GM18519 (cell line): ENCODE results near the gene SRGAP2B.
"Not testable (repeated sequence)": the region's sequence is repeated elsewhere in the genome, so short reads cannot be mapped to it uniquely, and the experiment has no call there.

ENCODE experiments used
- ATAC-seq: cut with Tn5 transposase; IDR thresholded peaks from one replicate; pipeline ENCODE4 v1.9.1; 2021; ENCODE audit warnings: mild to moderate bottlenecking, moderate library complexity; ENCODE audit not compliant: unreplicated experiment, low FRiP score

SRGAP2B gene

DNA sequence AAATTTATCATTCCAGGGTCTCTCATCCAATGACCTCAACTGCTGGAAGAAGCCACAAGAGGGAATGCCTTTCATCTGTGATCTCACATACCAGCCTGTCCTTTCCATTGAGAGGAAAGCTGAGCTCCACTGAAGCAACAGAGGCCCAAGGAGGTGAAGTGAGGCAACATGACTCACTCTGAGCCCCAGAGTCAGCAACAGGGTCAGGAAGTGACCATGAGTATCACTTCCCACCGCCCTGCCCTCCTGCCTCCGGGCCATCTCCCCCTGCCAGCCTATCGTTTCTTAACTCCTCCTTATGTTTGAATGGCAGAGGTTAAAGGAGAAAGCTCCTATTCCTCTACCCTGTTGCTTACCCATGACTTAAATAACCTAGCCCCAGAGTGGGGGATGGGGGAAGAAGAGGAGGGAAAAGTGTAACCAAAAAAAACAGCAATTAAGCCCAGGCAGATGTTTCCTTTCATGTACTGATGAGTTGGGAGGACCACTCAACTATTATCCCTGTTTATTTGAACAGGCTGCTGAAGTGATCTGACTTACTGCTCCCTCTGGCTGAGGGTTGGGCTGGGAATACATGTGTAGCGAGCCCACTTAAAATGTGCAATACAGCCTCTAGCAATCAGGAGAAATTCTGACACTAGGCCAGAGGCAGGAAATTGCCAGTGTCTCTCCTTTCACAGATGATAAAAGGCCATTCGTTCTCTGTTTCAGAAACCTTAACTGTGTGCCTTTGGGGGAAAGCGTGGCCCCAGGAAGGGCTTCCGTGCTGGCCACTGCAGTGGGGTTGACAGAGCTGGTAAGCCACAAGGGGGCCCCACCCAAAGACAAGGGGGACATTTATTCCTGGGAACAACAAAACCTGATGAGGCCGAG lies 177.7 kb downstream of the SRGAP2B start:
- ATAC-seq = not testable (repeated sequence)

DNA sequence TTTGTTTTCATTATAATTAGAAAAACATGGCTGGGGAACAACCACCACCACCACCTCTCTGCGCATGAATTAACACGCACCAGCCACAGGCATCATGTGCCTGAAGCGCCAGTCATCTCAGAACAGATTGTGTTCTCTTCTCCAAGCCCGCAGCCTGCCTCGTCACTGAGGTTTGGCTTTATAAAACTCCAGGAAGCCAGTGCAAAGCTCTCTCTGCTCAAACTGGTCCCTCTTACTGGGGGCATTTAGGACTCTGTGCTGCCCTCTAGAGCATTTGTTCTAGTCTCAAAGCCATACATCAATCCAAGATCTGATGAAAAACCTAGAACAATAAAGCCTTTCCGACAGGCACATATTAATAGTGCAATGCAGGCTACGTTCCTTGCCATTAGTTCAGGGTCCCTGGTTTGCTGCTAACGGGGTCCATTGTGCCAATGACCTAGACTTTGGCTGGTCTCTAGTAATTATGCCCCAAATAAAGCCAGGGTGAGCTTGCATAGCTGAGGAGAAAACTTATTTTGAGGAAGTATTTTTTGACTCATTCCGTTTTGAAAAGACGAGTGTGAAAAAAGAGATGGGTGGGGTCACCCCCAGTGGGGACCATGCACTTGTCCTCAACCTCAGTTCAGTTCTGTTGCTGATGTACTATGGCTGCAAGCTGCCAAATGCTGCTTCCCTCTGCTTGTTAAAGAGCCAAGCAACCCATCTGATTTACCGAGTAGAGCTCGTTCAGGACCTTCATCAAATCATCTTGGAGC lies 181.0 kb downstream of the SRGAP2B start:
- not testable (repeated sequence) for ATAC-seq

DNA sequence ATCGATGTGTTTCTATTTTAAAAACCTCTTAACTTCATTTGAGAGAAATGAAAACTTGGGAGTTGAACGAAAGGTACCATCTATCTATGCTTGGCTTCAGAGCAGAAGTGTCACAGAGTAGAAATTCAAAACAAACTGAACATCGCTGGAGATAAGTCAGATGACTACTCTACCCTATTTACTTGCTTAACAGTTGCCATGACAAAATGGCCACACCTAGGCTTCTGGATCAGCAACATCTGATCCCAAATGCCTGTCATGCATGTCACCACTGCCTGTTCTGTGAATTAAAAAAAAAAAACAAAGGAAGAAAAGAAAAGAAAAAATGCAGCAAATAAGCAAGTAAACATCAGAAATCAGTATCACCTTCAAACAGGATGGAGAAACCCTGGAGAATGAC lies 181.7 kb downstream of the SRGAP2B start:
- ATAC-seq = not testable (repeated sequence)

DNA sequence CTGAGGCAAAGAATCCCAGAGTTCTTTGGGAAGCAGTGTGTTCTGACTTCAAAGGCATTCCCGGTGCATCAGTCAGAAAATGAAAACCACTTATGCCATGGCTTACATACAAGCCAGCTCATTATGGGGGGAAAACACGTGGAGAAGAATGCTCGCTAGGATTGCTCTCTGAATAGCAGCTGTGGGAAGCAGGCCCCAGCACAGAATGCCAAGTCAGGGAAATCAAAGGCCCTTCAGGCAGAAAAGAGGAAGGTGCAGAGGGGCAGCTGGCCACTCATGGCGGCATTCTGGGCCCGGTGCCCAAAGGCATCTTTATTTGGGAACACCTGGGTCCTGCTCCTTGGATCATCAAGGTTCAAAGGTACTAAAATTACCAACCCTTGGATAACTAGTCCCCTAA lies 184.4 kb downstream of the SRGAP2B start:
- not testable (repeated sequence) for ATAC-seq

DNA sequence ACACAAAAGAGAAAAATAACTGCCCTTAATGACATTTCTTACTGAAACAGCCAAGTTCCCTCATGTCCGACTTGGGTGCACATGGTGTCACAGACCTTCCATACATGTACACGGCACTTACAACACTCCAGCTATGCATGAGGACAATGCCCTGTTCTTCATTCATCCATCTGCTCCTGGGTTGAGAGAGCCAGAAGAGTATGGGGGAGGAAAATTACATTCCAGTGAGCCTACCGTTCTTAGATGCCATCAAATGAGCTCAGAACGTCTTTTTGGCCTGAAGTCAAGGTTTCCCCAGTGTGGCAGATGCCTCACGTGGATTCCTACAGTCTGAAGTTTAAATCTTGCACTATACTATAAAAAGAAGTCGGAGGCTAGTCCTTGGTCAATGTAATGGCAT lies 194.3 kb downstream of the SRGAP2B start:
- ATAC-seq = not testable (repeated sequence)

DNA sequence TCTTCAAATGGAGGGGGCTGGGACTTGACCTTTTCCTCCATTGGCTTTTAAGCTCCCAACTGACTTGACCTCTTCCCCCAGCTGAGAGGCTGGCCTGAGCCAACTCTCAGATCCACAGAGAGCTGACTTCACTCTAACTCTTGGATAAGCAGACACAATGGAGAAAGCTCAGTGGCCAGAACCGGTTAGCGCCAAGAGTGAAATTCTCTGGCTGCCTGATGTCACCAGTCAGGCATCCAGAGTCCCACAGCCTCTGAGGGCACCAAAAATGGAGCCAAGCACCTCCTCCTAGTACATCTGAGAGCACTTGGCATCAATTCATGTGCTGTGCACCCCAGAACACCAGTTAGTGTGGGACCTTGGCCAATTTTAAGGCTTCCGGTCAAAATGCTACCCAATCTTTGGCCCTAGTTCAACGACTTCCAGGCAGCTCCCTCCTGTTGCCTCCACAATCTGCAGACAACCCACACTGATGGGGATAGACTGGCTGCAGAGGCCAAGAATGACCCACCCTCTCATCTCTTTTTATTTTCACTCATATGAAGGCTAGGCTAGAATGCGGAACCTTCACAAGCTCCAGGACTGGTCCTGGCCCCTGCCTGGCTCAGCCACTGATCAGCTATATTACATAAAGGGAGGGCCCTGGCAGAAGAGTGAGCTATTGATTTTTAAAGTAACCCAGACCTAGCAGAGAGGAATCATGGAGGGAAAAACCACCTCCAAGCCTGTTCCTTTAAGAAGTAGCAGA lies 200.5 kb downstream of the SRGAP2B start:
- ATAC-seq = not testable (repeated sequence)

DNA sequence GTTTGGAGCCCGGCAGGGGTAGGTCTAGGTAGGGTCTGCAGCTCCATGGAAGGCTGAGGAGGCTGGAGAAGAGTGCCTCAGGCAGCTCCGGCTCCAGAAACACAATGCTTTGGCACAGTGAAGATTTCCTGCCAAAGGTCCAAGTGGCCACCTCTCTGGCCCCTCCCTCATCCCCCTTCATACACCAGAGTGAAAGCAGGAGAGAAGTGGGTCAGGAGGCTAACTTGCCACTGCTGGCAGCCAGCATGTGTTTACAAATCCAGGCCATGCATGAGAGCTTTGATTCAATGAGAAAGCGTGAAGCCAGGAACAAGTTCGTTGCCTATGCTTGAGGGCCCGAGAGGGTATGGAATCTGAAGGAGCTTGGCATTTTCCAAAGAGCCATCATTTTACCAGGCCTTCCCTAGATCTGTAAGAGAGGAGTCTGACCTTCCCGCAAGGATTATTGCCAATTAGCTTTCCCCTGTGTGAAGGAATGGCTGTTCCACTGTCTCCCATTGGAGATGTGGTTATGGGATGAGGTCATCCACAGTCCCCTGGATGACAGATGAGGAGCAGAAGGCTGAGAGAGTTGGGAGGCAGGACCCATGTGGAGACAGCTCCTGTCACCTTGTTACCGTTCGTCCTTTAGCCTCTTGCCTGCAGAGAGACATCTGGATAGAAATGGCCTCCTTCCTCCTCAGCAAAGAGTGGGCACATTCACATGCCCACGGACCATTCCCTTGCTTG lies 201.3 kb downstream of the SRGAP2B start:
- ATAC-seq = not testable (repeated sequence)

DNA sequence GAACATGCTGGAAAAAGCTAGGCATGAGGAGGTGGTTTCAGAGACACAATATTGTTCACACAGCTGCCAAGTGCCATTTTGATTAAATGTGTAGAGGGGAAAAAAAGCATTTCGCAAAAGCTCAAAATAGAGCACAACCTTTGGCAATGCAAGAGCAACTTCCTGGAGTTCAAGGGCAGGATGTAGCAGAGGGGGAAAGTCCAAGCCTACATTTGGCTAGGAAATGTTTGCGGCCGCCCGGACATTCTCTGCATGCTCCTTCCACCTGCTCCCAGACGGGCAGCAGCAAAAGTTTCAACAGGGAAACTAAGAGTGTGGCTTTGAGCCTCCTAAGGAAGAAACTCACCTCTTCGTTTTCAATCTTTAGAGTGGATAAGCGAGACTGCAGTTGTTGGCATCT lies 202.1 kb downstream of the SRGAP2B start:
- not testable (repeated sequence) for ATAC-seq

DNA sequence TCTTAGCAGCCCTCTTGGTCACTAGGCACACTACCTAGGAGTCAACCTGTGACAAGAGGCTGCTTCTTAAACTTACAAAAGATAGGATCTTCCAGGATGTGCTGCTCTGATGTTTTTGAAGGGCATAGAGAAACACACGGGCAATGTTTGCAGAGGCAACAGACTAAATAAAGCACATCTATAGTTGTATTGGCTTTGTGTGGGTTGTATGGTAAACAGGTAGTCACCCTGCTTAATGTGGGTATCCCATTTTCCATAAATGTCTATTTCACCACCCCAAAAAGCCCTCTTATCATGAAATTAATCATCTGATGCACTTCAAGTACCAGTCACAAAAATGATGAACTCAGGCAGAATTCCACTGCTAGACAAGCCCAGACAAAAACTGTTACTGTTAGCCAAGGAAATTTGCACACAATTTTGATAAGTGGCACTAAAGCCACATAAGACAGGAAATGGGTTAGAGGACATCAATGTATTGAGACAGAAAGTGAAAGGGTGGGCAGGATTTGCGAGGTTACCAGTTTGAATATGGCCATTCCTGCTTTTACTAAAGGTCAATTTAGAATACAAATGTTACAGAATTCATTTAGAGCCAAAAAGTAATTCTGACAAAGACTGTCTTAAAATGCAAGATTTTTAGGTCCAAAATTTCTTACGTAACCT lies 205.5 kb downstream of the SRGAP2B start:
- not testable (repeated sequence) for ATAC-seq

DNA sequence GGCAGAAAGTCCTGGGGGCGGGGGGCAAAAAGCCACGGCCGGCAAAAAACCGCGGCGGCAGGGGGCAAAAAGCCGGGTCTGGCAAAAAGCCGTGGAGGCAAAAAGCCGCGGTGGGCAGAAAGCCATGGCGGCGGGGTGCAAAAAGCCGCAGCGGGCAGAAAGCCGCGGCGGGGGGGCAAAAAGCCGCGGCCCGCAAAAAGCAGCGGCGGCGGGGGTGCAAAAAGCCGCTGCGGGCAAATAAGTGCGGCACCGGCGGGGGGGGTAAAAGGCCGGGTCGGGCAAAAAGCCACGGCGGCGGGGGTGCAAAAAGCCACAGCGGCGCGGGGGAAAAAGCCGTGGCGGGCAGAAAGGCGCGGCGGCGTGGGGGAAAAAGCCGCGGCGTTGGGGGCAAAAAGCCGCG lies 212.1 kb downstream of the SRGAP2B start:
- not testable (repeated sequence) for ATAC-seq

DNA sequence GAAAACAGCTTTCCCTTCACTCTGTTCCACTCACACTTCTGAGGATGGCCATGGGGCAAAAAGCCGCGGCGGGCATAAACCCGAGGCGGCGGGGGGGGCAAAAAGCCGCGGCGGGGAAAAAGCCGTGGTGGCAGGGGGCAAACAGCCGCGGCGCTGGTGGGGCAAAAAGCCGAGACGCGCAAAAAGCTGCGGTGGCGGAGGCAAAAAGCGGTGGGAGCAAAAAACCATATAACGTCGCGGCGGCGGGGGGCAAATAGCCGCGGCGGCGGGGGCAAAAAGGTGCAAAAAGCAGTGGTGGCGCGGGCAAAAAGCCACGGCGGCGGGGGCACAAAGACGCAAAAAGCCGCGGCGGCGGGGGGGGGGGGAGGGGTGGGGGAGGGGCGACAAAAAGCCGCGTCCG lies 212.8 kb downstream of the SRGAP2B start:
- ATAC-seq = not testable (repeated sequence)

DNA sequence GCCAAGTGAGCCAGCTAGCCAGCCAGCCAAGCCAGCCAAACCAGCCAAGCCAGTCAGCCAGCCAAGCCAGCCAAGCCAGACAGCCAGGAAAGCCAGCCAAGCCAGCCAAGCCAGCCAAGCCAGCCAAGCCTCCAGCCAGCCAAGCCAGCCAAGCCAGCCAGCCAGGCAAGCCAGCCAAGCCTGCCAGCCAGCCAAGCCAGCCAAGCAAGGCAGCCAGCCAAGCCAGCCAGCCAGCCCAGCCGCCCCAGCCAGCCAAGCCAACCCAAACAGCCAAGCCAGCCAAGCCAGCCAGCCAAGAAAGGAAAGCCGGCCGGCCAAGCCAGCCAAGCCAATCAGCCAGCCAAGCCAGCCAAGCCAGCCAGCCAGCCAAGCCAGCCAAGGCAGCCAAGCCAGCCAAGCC lies 236.5 kb downstream of the SRGAP2B start:
- not testable (repeated sequence) for ATAC-seq
